ENCODE data around the gene FJX1.

- TF ChIP-seq EZH2phosphoT487 (IDR thresholded peaks at IDR 0.05; ENCODE audit: borderline replicate concordance, low read depth, low read length) (no peak), CTCF (conservative IDR thresholded peaks at IDR 0.05; ENCODE audit: low read length) (no peak)
Observed at GRCh38 chr11:35583843-35584242, 34.4 kb upstream of the FJX1 start.

Data from OCI-LY7 (cell line).